ELR (cell line): ENCODE measurements around the gene JPH3.
A peak's percentile ranks its signal among the peaks of the same experiment; 100 is the strongest.
"Not testable (repeated sequence)": the region's sequence is repeated elsewhere in the genome, so short reads cannot be mapped to it uniquely, and the experiment has no call there.

Source experiments
- DNase-seq: peaks from one replicate; pipeline ENCODE4 v3.0.0-alpha.2; 2015; ENCODE audit warnings: low read depth

JPH3 gene

GRCh38 chr16:87575027-87575804, 27.1 kb upstream of the JPH3 start:
- DNase-seq: peak; percentile 20

GRCh38 chr16:87576171-87576570, 26.1 kb upstream of the JPH3 start:
- no peak for DNase-seq

- DNase-seq: not testable (repeated sequence)
Observed at GRCh38 chr16:87578142-87578930, 24.0 kb upstream of the JPH3 start.

- DNase-seq: no peak
Observed at GRCh38 chr16:87579691-87580090, 22.6 kb upstream of the JPH3 start.

- DNase-seq: peak; percentile 84
Observed at GRCh38 chr16:87580855-87581261, 21.4 kb upstream of the JPH3 start.

GRCh38 chr16:87581857-87582215, 20.5 kb upstream of the JPH3 start:
- peak; percentile 99 for DNase-seq

- peak; percentile 78 for DNase-seq
Observed at GRCh38 chr16:87582216-87582965, 19.9 kb upstream of the JPH3 start.

GRCh38 chr16:87582966-87583325, 19.4 kb upstream of the JPH3 start:
- no peak for DNase-seq

GRCh38 chr16:87583453-87584131, 18.7 kb upstream of the JPH3 start:
- DNase-seq: peak; percentile 51

- DNase-seq: peak; percentile 79
Observed at GRCh38 chr16:87584271-87584670, 18.0 kb upstream of the JPH3 start.

- DNase-seq: no peak
Observed at GRCh38 chr16:87584975-87585374, 17.3 kb upstream of the JPH3 start.

- DNase-seq: no peak
Observed at GRCh38 chr16:87585442-87586200, 16.7 kb upstream of the JPH3 start.

- DNase-seq: no peak
Observed at GRCh38 chr16:87586201-87586782, 16.0 kb upstream of the JPH3 start.

GRCh38 chr16:87587636-87588035, 14.7 kb upstream of the JPH3 start:
- DNase-seq: no peak

GRCh38 chr16:87592018-87592712, 10.1 kb upstream of the JPH3 start:
- no peak for DNase-seq

GRCh38 chr16:87593710-87594258, 8.5 kb upstream of the JPH3 start:
- no peak for DNase-seq

- DNase-seq: no peak
Observed at GRCh38 chr16:87595712-87596111, 6.6 kb upstream of the JPH3 start.

GRCh38 chr16:87597324-87597830, 4.9 kb upstream of the JPH3 start:
- no peak for DNase-seq

GRCh38 chr16:87598431-87598830, 3.9 kb upstream of the JPH3 start:
- peak; percentile 14 for DNase-seq

- DNase-seq: no peak
Observed at GRCh38 chr16:87600246-87600645, 2.1 kb upstream of the JPH3 start.
